H1 (cell line): ENCODE results near the gene POLE. TPM values are rescaled to one million over a fixed set of nuclear protein-coding genes. Genes with fewer than 3 reads are reported as not detected.
A peak's percentile ranks its signal among the peaks of the same experiment; 100 is the strongest.

Source experiments
- CTCF ChIA-PET: fragments of 300-600 bp; sonication (Branson Sonifier 250); formaldehyde crosslinking; loops from one replicate; lab custom pipeline; 2021; ENCODE audit not compliant: partially characterized antibody; lab: Charles Lee
- POLR2A ChIA-PET: fragments of 300-600 bp; sonication (Branson Sonifier 250); formaldehyde crosslinking; loops from one replicate; lab custom pipeline; 2021; ENCODE audit warnings: inconsistent platforms; ENCODE audit not compliant: partially characterized antibody; lab: Charles Lee
- DNase-seq, 2 experiments: peaks; one replicate each; pipeline versions ENCODE4 v3.0.0 to v3.0.0-alpha.2; 2010 to 2022; ENCODE audit warnings: low spot score in 2 of 2, low read depth in 1 of 2, mixed read lengths in 1 of 2
- FAIRE-seq: peaks from 2 replicates; lab custom pipeline; 2011; peaks lifted over from hg19 to GRCh38; lab: Jason Lieb, UNC
- H2AFZ ChIP-seq: 2 replicates; pipeline ENCODE4 v1.8.1; 2012; ENCODE audit warnings: low read length, inconsistent platforms
- H2AK5ac ChIP-seq: 2 replicates; pipeline ENCODE4 v1.6.1; 2013; ENCODE audit warnings: low read depth, low read length
- H2BK120ac ChIP-seq: replicated peaks from 2 replicates; pipeline ENCODE3; 2013; ENCODE audit warnings: low read depth, low read length, inconsistent platforms
- H2BK12ac ChIP-seq: 2 replicates; pipeline ENCODE4 v1.6.1; 2013; ENCODE audit warnings: low read depth, low read length
- H2BK15ac ChIP-seq: 2 replicates; pipeline ENCODE4 v1.6.1; 2013; ENCODE audit warnings: low read length
- H2BK20ac ChIP-seq: 2 replicates; pipeline ENCODE4 v1.6.1; 2013; ENCODE audit warnings: low read length
- H2BK5ac ChIP-seq: 2 replicates; pipeline ENCODE4 v1.6.1; 2013; ENCODE audit warnings: low read depth, low read length
- H3K14ac ChIP-seq: 2 replicates; pipeline ENCODE4 v1.6.1; 2013; ENCODE audit warnings: inconsistent platforms; ENCODE audit not compliant: insufficient read length
- H3K18ac ChIP-seq: 2 replicates; pipeline ENCODE4 v1.6.1; 2013; ENCODE audit warnings: low read length; ENCODE audit errors: extremely low read depth
- H3K23ac ChIP-seq: 2 replicates; pipeline ENCODE4 v1.6.1; 2013; ENCODE audit warnings: inconsistent platforms; ENCODE audit not compliant: insufficient read length
- H3K23me2 ChIP-seq: 2 replicates; pipeline ENCODE4 v1.6.1; 2013; ENCODE audit warnings: low read depth, low read length
- H3K27ac ChIP-seq: 2 replicates; pipeline ENCODE4 v1.6.1; 2011; ENCODE audit warnings: low read depth, low read length, inconsistent platforms
- H3K27me3 ChIP-seq, 4 experiments: replicated peaks in 1 of 4; 1 replicate in 1 of 4; 2 replicates in 3 of 4; pipeline versions ENCODE4 v1.6.1 to v1.8.1; 2011 to 2013; ENCODE audit warnings: low read length in 3 of 4, mild to moderate bottlenecking in 3 of 4, inconsistent platforms in 2 of 4, mixed read lengths in 2 of 4, moderate library complexity in 1 of 4; ENCODE audit not compliant: control insufficient read depth in 3 of 4, insufficient read depth in 3 of 4; ENCODE audit errors: extremely low read depth in 1 of 4
- H3K36me3 ChIP-seq, 4 experiments: 2 replicates each; pipeline versions ENCODE4 v1.6.1 to v1.8.1; 2011 to 2013; ENCODE audit warnings: mild to moderate bottlenecking in 4 of 4, low read length in 3 of 4, moderate library complexity in 2 of 4, control low read depth in 1 of 4, inconsistent platforms in 1 of 4; ENCODE audit not compliant: insufficient read depth in 4 of 4, control insufficient read depth in 2 of 4
- H3K4ac ChIP-seq: replicated peaks from 2 replicates; pipeline ENCODE3; 2013; ENCODE audit warnings: low read length, low read depth, mixed read lengths, inconsistent platforms; ENCODE audit not compliant: insufficient read length
- H3K4me1 ChIP-seq, 4 experiments: replicated peaks in 1 of 4; 1 replicate in 1 of 4; 2 replicates in 3 of 4; pipeline versions ENCODE4 v1.6.1 to v1.8.1; 2011 to 2013; ENCODE audit warnings: low read length in 3 of 4, inconsistent platforms in 2 of 4, mixed read lengths in 1 of 4; ENCODE audit not compliant: insufficient read depth in 4 of 4, control insufficient read depth in 3 of 4
- H3K4me2 ChIP-seq, 2 experiments: 2 replicates each; pipeline versions ENCODE4 v1.6.1 to v1.8.1; 2011 to 2013; ENCODE audit warnings: low read depth in 2 of 2, low read length in 2 of 2, control low read depth in 1 of 2, inconsistent platforms in 1 of 2, mild to moderate bottlenecking in 1 of 2; ENCODE audit not compliant: insufficient read depth in 1 of 2
- H3K4me3 ChIP-seq, 4 experiments: fragments of 200-600, 300-600 bp in 1 of 4; sonication (generic), shearing (Covaris generic), sonication (Bioruptor Twin) in 1 of 4; 2 replicates each; pipeline versions ENCODE4 v1.5.1 to v1.8.1; 2011 to 2016; ENCODE audit warnings: low read length in 4 of 4, low read depth in 3 of 4, control low read depth in 2 of 4, inconsistent platforms in 2 of 4, mild to moderate bottlenecking in 2 of 4, mixed read lengths in 1 of 4, moderate library complexity in 1 of 4; ENCODE audit not compliant: insufficient read depth in 2 of 4; ENCODE audit errors: extremely low read depth in 1 of 4
- H3K56ac ChIP-seq: replicated peaks from 2 replicates; pipeline ENCODE3; 2013; ENCODE audit warnings: low read depth, mild to moderate bottlenecking, mixed read lengths, low read length, inconsistent platforms; ENCODE audit not compliant: insufficient read length
- H3K79me1 ChIP-seq: 2 replicates; pipeline ENCODE4 v1.6.1; 2013; ENCODE audit warnings: low read depth, low read length, control low read depth
- H3K79me2 ChIP-seq, 2 experiments: 2 replicates each; pipeline versions ENCODE4 v1.6.1 to v1.8.1; 2012 to 2013; ENCODE audit warnings: low read length in 2 of 2, mild to moderate bottlenecking in 2 of 2, inconsistent platforms in 1 of 2; ENCODE audit not compliant: insufficient read depth in 2 of 2, control insufficient read depth in 1 of 2
- H3K9ac ChIP-seq, 4 experiments: replicated peaks in 1 of 4; 1 replicate in 1 of 4; 2 replicates in 3 of 4; pipeline versions ENCODE4 v1.6.1 to v1.8.1; 2011 to 2013; ENCODE audit warnings: low read depth in 3 of 4, low read length in 3 of 4, control low read depth in 2 of 4, mild to moderate bottlenecking in 2 of 4, moderate library complexity in 2 of 4, inconsistent platforms in 1 of 4; ENCODE audit errors: extremely low read depth in 1 of 4
- H3K9me3 ChIP-seq, 2 experiments: 2 replicates each; pipeline versions ENCODE4 v1.6.1 to v1.8.1; 2012 to 2013; ENCODE audit warnings: mild to moderate bottlenecking in 2 of 2, moderate library complexity in 2 of 2, control low read depth in 1 of 2, inconsistent platforms in 1 of 2, low read depth in 1 of 2, low read length in 1 of 2, mixed read lengths in 1 of 2; ENCODE audit not compliant: insufficient read depth in 2 of 2
- H4K20me1 ChIP-seq, 2 experiments: replicated peaks in 1 of 2; 2 replicates each; pipeline versions ENCODE3 to v1.8.1; 2011 to 2013; ENCODE audit warnings: inconsistent platforms in 2 of 2, low read length in 2 of 2, mild to moderate bottlenecking in 1 of 2; ENCODE audit not compliant: insufficient read depth in 2 of 2, control insufficient read depth in 1 of 2
- H4K5ac ChIP-seq: 2 replicates; pipeline ENCODE4 v1.6.1; 2013; ENCODE audit warnings: low read length, low read depth, mixed read lengths, inconsistent platforms; ENCODE audit not compliant: insufficient read length
- H4K8ac ChIP-seq: 2 replicates; pipeline ENCODE4 v1.8.0; 2013; ENCODE audit warnings: mild to moderate bottlenecking, moderate library complexity, low read length, inconsistent platforms; ENCODE audit not compliant: insufficient read depth; ENCODE audit errors: extremely low read depth
- H4K91ac ChIP-seq: replicated peaks from 2 replicates; pipeline ENCODE3; 2013; ENCODE audit warnings: low read length, mixed read lengths, inconsistent platforms; ENCODE audit not compliant: insufficient read length
- TAF1 ChIP-seq: IDR thresholded peaks from 2 replicates; pipeline ENCODE4 v1.6.1; 2011; ENCODE audit warnings: mild to moderate bottlenecking, low read depth, low read length
- WGBS, 2 experiments: shearing (Covaris generic) in 1 of 2; methylation state at CpG; one replicate each; pipeline versions ENCODE4 v1.1.6 to v1.1.7; 2013 to 2015; ENCODE audit warnings: low lambda C conversion rate in 2 of 2, mixed read lengths in 2 of 2, inconsistent platforms in 1 of 2, low coverage in 1 of 2, missing lambda C conversion rate in 1 of 2; ENCODE audit not compliant: insufficient replicate concordance in 2 of 2, insufficient coverage in 1 of 2, insufficient read length in 1 of 2; ENCODE audit errors: extremely low coverage in 1 of 2, missing lambda C conversion rate in 1 of 2; 5-methylcytosine and 5-hydroxymethylcytosine counted together
- polyA plus RNA-seq, 7 experiments: library from polyadenylated mRNA; depleted of rRNA in 3 of 7; stranded (reverse) in 5 of 7; unstranded in 2 of 7; fragments of >200 nt in 5 of 7; fragments of 200-250 nt in 2 of 7; gene quantifications; 1 replicate in 5 of 7; 2 replicates in 1 of 7; 4 replicates in 1 of 7; pipeline versions ENCODE4 v1.2.1 to v1.2.3, GENCODE V29; 2011 to 2013; ENCODE audit warnings: missing spikeins in 2 of 7, mixed read lengths in 2 of 7
- total RNA-seq: library from RNA; stranded (reverse); fragmentation: NEBNext Ultra II Directional; extraction: Animal tissue kit (Norgen Biotek cat#: 25700); gene quantifications from 2 replicates; pipeline ENCODE4 v1.2.1, GENCODE V29; 2021

POLE gene
- total and polyA plus RNA-seq, 2 of the 8 experiments (the other 6 are each of a cell fraction or from before 2014, with no cell fraction given): 59.7 to 115 TPM

GRCh38 chr12:132581348-132582057, 105.6 kb downstream of the POLE start:
- H3K4me1 ChIP-seq: peaks cover 0 to 6% (median 5%) of the 10 kb centered on the region in 4 experiments; a peak in 2 of 7 replicates
- H4K5ac ChIP-seq: no peak overlapping the region
- H3K56ac ChIP-seq: no peak overlapping the region
- H3K4me3 ChIP-seq: peak overlapping the region in 2 of 4 experiments; percentile 10 to 59; a peak in 3 of 8 replicates
- H2BK15ac ChIP-seq: no peak overlapping the region
- H2AFZ ChIP-seq: no peak overlapping the region
- H2BK120ac ChIP-seq: no peak overlapping the region
- H3K9ac ChIP-seq: no peak overlapping the region
- no peak for DNase-seq
- H3K9me3 ChIP-seq: no peaks in the 10 kb centered on the region
- 0 out of 2 replicates have a peak overlapping the region, but pooled peaks have one; percentile 39 for H2AK5ac ChIP-seq
- peaks cover 18% of the 10 kb centered on the region; the same call in 1 of the 2 replicates for H3K23me2 ChIP-seq
- peak overlapping the region; percentile 63 to 67 for H3K4me2 ChIP-seq
- no peak overlapping the region for H2BK5ac ChIP-seq
- no peak overlapping the region for H2BK12ac ChIP-seq
- peaks cover 2% of the 10 kb centered on the region; the same call in 1 of the 2 replicates for H3K79me1 ChIP-seq
- FAIRE-seq: no peak
- H3K27ac ChIP-seq: no peak overlapping the region
- H4K8ac ChIP-seq: no peak overlapping the region
- H2BK20ac ChIP-seq: no peak overlapping the region
- H3K23ac ChIP-seq: no peak overlapping the region
- H4K20me1 ChIP-seq: peaks cover 15 to 23% of the 10 kb centered on the region in 2 experiments
- 64% methylated on average over 6 of the region's 17 CpGs; no CpG with 5 or more reads in 1 of the 2 experiments for WGBS, 2 experiments
- no peak overlapping the region for H3K18ac ChIP-seq
- no peaks in the 10 kb centered on the region for H3K79me2 ChIP-seq
- CTCF ChIA-PET: interaction anchor here (0.8 to 1.5 kb wide), 5 partner anchors 18 to 166 kb away, joined by 3 to 4 read pairs (median 3); no protein-coding TSS in a partner anchor
- H3K27me3 ChIP-seq: peaks cover 17 to 43% (median 33%) of the 10 kb centered on the region in 4 experiments
- H3K14ac ChIP-seq: no peak overlapping the region
- H3K4ac ChIP-seq: no peak overlapping the region
- no peak for TF ChIP-seq TAF1
- no peak overlapping the region for H4K91ac ChIP-seq
- H3K36me3 ChIP-seq: peaks cover 2 to 14% (median 8%) of the 10 kb centered on the region in 4 experiments; a peak in 7 of 8 replicates
- POLR2A ChIA-PET: interaction anchor here (1.1 to 6.6 kb wide), 9 partner anchors 11 to 151 kb away, joined by 3 to 60 read pairs (median 13); partner anchors contain the start of genes LRCOL1 and P2RX2
